ENCODE results near the gene CTNNB1.

CTNNB1 gene

GRCh38 chr3:41250825-41251224, 51.5 kb downstream of the CTNNB1 start:
- H3K27ac ChIP-seq (ENCODE audit: low read depth, low read length), result no peak overlapping the region
- no peaks in the 10 kb centered on the region for H3K9me3 ChIP-seq (ENCODE audit: control insufficient read depth, insufficient read depth, low read length)
- H3K9me2 ChIP-seq (replicated peaks; ENCODE audit: control insufficient read depth, low read length), result no peaks in the 10 kb centered on the region
- no peaks in the 10 kb centered on the region for H3K79me2 ChIP-seq (ENCODE audit: control insufficient read depth, low read length)
- no peak overlapping the region for H3K4me2 ChIP-seq (ENCODE audit: low read length)
- H4K20me1 ChIP-seq (ENCODE audit: control insufficient read depth, insufficient read depth, low read depth, low read length), result no peaks in the 10 kb centered on the region
- no peaks in the 10 kb centered on the region for H3F3A ChIP-seq (ENCODE audit: control insufficient read depth, insufficient read depth)
- no peaks in the 10 kb centered on the region for H3K27me3 ChIP-seq (ENCODE audit: control insufficient read depth, low read length)
- TF ChIP-seq CTCF (IDR thresholded peaks at IDR 0.05; ENCODE audit: low read depth, low read length, poor library complexity, severe bottlenecking) (no peak), EZH2phosphoT487 (IDR thresholded peaks at IDR 0.05; ENCODE audit: borderline replicate concordance, low read length) (no peak)
- peaks cover 13% of the 10 kb centered on the region for H3K4me1 ChIP-seq (ENCODE audit: control insufficient read depth, low read length)
- H3K4me3 ChIP-seq (ENCODE audit: low read length), result no peak overlapping the region
- H3K36me3 ChIP-seq (ENCODE audit: control insufficient read depth, low read length), result no peaks in the 10 kb centered on the region

- Histone ChIP-seq H3K27me3 (ENCODE audit: control insufficient read depth, low read length) (no peaks in the 10 kb centered on the region), H3K9me2 (replicated peaks; ENCODE audit: control insufficient read depth, low read length) (no peaks in the 10 kb centered on the region), H3F3A (ENCODE audit: control insufficient read depth, insufficient read depth) (no peaks in the 10 kb centered on the region), H3K4me1 (ENCODE audit: control insufficient read depth, low read length) (peaks cover 11% of the 10 kb centered on the region), H3K4me2 (ENCODE audit: low read length) (no peak overlapping the region), H4K20me1 (ENCODE audit: control insufficient read depth, insufficient read depth, low read depth, low read length) (no peaks in the 10 kb centered on the region), H3K9me3 (ENCODE audit: control insufficient read depth, insufficient read depth, low read length) (no peaks in the 10 kb centered on the region), H3K79me2 (ENCODE audit: control insufficient read depth, low read length) (no peaks in the 10 kb centered on the region), H3K27ac (ENCODE audit: low read depth, low read length) (no peak overlapping the region), H3K36me3 (ENCODE audit: control insufficient read depth, low read length) (no peaks in the 10 kb centered on the region), H3K4me3 (ENCODE audit: low read length) (no peak overlapping the region)
- TF ChIP-seq CTCF (IDR thresholded peaks at IDR 0.05; ENCODE audit: low read depth, low read length, poor library complexity, severe bottlenecking), result no peak
- TF ChIP-seq EZH2phosphoT487 (IDR thresholded peaks at IDR 0.05; ENCODE audit: borderline replicate concordance, low read length), result no peak
These were observed 52.3 kb downstream of the CTNNB1 start for GRCh38 chr3:41251593-41251992.

- Histone ChIP-seq H3K27me3 (ENCODE audit: control insufficient read depth, low read length) (no peaks in the 10 kb centered on the region), H3K9me3 (ENCODE audit: control insufficient read depth, insufficient read depth, low read length) (no peaks in the 10 kb centered on the region), H3K79me2 (ENCODE audit: control insufficient read depth, low read length) (no peaks in the 10 kb centered on the region), H4K20me1 (ENCODE audit: control insufficient read depth, insufficient read depth, low read depth, low read length) (no peaks in the 10 kb centered on the region), H3K36me3 (ENCODE audit: control insufficient read depth, low read length) (no peaks in the 10 kb centered on the region), H3K9me2 (replicated peaks; ENCODE audit: control insufficient read depth, low read length) (no peaks in the 10 kb centered on the region), H3K4me2 (ENCODE audit: low read length) (no peak overlapping the region), H3F3A (ENCODE audit: control insufficient read depth, insufficient read depth) (no peaks in the 10 kb centered on the region), H3K4me3 (ENCODE audit: low read length) (no peak overlapping the region), H3K4me1 (ENCODE audit: control insufficient read depth, low read length) (no peaks in the 10 kb centered on the region), H3K27ac (ENCODE audit: low read depth, low read length) (no peak overlapping the region)
- no peak for TF ChIP-seq CTCF (IDR thresholded peaks at IDR 0.05; ENCODE audit: low read depth, low read length, poor library complexity, severe bottlenecking)
- TF ChIP-seq EZH2phosphoT487 (IDR thresholded peaks at IDR 0.05; ENCODE audit: borderline replicate concordance, low read length), result no peak
These were observed 59.0 kb downstream of the CTNNB1 start for GRCh38 chr3:41258239-41258800.
